ENCODE measurements around the gene AMZ1. TPM values are rescaled to one million over a fixed set of nuclear protein-coding genes. Genes with fewer than 3 reads are reported as not detected.

The AMZ1 gene
- total RNA-seq, 1 experiment from 2014 or later, result 0.74 TPM

DNA sequence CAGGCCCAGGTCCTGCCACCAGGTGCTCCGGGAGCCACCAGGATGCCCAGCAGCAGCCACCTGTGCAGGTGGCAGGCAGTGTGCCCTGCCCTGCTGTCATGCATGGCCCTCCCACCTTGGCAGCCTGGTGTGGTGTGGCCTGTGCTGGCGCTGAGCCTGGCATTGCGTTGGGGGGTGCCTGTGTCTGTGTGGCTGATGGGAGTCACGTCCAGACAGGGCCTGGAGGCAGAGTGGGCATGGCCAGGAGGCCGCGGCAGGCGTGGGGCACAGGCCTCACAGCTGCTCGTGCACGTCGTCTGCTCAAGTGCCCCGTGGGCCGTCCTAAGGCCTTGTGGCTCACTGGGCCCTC lies 47.5 kb upstream of the AMZ1 start:
- H3K23me2 ChIP-seq (ENCODE audit: insufficient read length, low read depth, low read length, poor library complexity, severe bottlenecking), result no peaks in the 10 kb centered on the region
- H2BK5ac ChIP-seq (ENCODE audit: insufficient read length, low read length), result no peak overlapping the region
- no peaks in the 10 kb centered on the region for H3K27me3 ChIP-seq (ENCODE audit: insufficient read depth, low read length)
- no peak overlapping the region for H3K4ac ChIP-seq (ENCODE audit: low read depth, low read length)
- H2BK12ac ChIP-seq (ENCODE audit: insufficient read length, low read depth, low read length), result no peak overlapping the region
- peaks cover 14% of the 10 kb centered on the region; the same call in 1 of the 2 replicates for H3K79me2 ChIP-seq (ENCODE audit: insufficient read depth, low read length)
- H2BK20ac ChIP-seq (ENCODE audit: low read depth, low read length, poor library complexity, severe bottlenecking), result no peak overlapping the region
- H3K23ac ChIP-seq (ENCODE audit: insufficient read length, low read depth, low read length), result no peak overlapping the region
- no peak overlapping the region for H3K9ac ChIP-seq (ENCODE audit: extremely low read depth, insufficient read length, low read length)
- no peak overlapping the region for H3K4me2 ChIP-seq (ENCODE audit: insufficient read depth, insufficient read length, low read length)
- DNase-seq, result no peak
- H3K14ac ChIP-seq (ENCODE audit: insufficient read depth, low read length), result peak overlapping the region; percentile 79
- TF ChIP-seq, protein P1, sequence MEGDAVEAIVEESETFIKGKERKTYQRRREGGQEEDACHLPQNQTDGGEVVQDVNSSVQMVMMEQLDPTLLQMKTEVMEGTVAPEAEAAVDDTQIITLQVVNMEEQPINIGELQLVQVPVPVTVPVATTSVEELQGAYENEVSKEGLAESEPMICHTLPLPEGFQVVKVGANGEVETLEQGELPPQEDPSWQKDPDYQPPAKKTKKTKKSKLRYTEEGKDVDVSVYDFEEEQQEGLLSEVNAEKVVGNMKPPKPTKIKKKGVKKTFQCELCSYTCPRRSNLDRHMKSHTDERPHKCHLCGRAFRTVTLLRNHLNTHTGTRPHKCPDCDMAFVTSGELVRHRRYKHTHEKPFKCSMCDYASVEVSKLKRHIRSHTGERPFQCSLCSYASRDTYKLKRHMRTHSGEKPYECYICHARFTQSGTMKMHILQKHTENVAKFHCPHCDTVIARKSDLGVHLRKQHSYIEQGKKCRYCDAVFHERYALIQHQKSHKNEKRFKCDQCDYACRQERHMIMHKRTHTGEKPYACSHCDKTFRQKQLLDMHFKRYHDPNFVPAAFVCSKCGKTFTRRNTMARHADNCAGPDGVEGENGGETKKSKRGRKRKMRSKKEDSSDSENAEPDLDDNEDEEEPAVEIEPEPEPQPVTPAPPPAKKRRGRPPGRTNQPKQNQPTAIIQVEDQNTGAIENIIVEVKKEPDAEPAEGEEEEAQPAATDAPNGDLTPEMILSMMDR (conservative IDR thresholded peaks at IDR 0.05), result no peak
- WGBS (ENCODE audit: extremely low coverage, insufficient read length, low lambda C conversion rate), result no CpG with 5 or more reads among the region's 12 CpGs
- H3K9me3 Mint-ChIP-seq, result no peaks in the 10 kb centered on the region
- no peak overlapping the region for H3K56ac ChIP-seq (ENCODE audit: insufficient read length, low read depth, low read length)
- peaks cover under 1% of the 10 kb centered on the region for H3K79me1 ChIP-seq (ENCODE audit: insufficient read depth, low read depth, low read length, poor library complexity, severe bottlenecking)
- no peaks in the 10 kb centered on the region for H3K27me3 Mint-ChIP-seq (ENCODE audit: low read depth)
- H3K27ac Mint-ChIP-seq, result peak overlapping the region; percentile 27 to 94 (median 72); a peak in 3 of 7 replicates
- peaks cover 1% of the 10 kb centered on the region; the same call in 1 of the 2 replicates for H3K4me1 ChIP-seq (ENCODE audit: insufficient read depth, low read length)
- H3K9me3 ChIP-seq (ENCODE audit: control insufficient read depth, low read depth, low read length), result no peaks in the 10 kb centered on the region
- no peak overlapping the region for H2AK5ac ChIP-seq (ENCODE audit: insufficient read length, low read length)
- H2AFZ ChIP-seq (ENCODE audit: low read length), result no peak overlapping the region
- peaks cover 4% of the 10 kb centered on the region for H4K20me1 ChIP-seq (ENCODE audit: control insufficient read depth, insufficient read depth, insufficient read length)
- H2BK15ac ChIP-seq (ENCODE audit: low read depth, low read length), result no peak overlapping the region
- H2BK120ac ChIP-seq (ENCODE audit: low read depth, low read length, poor library complexity, severe bottlenecking), result no peak overlapping the region
- peaks cover 18 to 31% of the 10 kb centered on the region in 2 experiments for H3K4me1 Mint-ChIP-seq
- no peak overlapping the region for H4K5ac ChIP-seq (ENCODE audit: insufficient read length, low read depth, low read length)
- peaks cover 1 to 4% (median 2%) of the 10 kb centered on the region in 3 experiments; a peak in 3 of 7 replicates for H3K36me3 Mint-ChIP-seq (ENCODE audit: insufficient read depth in 1 of 3, low read depth in 3 of 3)
- no peak overlapping the region for H3K27ac ChIP-seq (ENCODE audit: insufficient read length, low read depth, low read length)
- no peak overlapping the region for H3K18ac ChIP-seq (ENCODE audit: insufficient read length, low read depth, low read length)
- no peak overlapping the region for H4K91ac ChIP-seq (ENCODE audit: insufficient read length, low read depth, low read length)
- no peak overlapping the region for H3K4me3 Mint-ChIP-seq
- H4K8ac ChIP-seq (replicated peaks; ENCODE audit: insufficient read length, low read depth, low read length), result no peak overlapping the region
- H3T11ph ChIP-seq (ENCODE audit: low read length), result no peak overlapping the region

All from H9 (cell line).